K562 (cell line): Measurements from ENCODE around the gene NPAS3.

Experiments used
- AFF4 ChIP-seq: sonication (generic); formaldehyde crosslinking; IDR thresholded peaks from 2 replicates; pipeline ENCODE4 v1.8.0; 2023; ENCODE audit warnings: mild to moderate bottlenecking, missing genetic modification reagents
- BRD4 ChIP-seq: fragments of 200-600 bp; sonication (generic); IDR thresholded peaks from 2 replicates; pipeline ENCODE4 v1.6.1; 2017; ENCODE audit warnings: inconsistent platforms
- CREM ChIP-seq: IDR thresholded peaks from 2 replicates; pipeline ENCODE4 v1.6.1; 2014; ENCODE audit warnings: antibody characterized with exemption, low read depth
- CTCF ChIP-seq, 3 experiments: IDR thresholded peaks in 2 of 3; conservative IDR thresholded peaks in 1 of 3; 2 replicates each; pipeline ENCODE4 v1.5.1; 2011 to 2012; ENCODE audit warnings: low read length in 3 of 3, mild to moderate bottlenecking in 3 of 3, control low read depth in 2 of 3, improper control_type of control experiment in 1 of 3, inconsistent platforms in 1 of 3, low read depth in 1 of 3, mixed read lengths in 1 of 3, moderate library complexity in 1 of 3; ENCODE audit not compliant: insufficient read depth in 2 of 3
- EZH2 ChIP-seq: IDR thresholded peaks from 2 replicates; pipeline ENCODE4 v1.6.1; 2012; ENCODE audit warnings: low read depth, mild to moderate bottlenecking, inconsistent platforms, low read length, borderline replicate concordance
- GATA2 ChIP-seq: sonication (generic); formaldehyde crosslinking; IDR thresholded peaks from 2 replicates; pipeline ENCODE4 v1.4.0; 2020; ENCODE audit warnings: mild to moderate bottlenecking, missing genetic modification reagents
- MTA3 ChIP-seq: fragments of 450-650 bp; formaldehyde crosslinking; IDR thresholded peaks from 2 replicates; pipeline ENCODE4 v1.6.1; 2017; ENCODE audit warnings: mild to moderate bottlenecking, borderline replicate concordance
- PBX2 ChIP-seq, 2 experiments: IDR thresholded peaks in 1 of 2; conservative IDR thresholded peaks in 1 of 2; 2 replicates each; pipeline ENCODE4 v1.6.1; 2016; ENCODE audit warnings: low read depth in 2 of 2, mild to moderate bottlenecking in 1 of 2, missing compliant biosample characterization in 1 of 2, missing genetic modification characterization in 1 of 2, moderate library complexity in 1 of 2
- POLR2B ChIP-seq: fragments of 450-650 bp; IDR thresholded peaks from 2 replicates; pipeline ENCODE4 v1.6.1; 2018; ENCODE audit warnings: low read depth; ENCODE audit not compliant: partially characterized antibody
- SPI1 ChIP-seq: IDR thresholded peaks from 2 replicates; pipeline ENCODE4 v1.6.1; 2011; ENCODE audit warnings: low read depth, low read length, control low read depth, borderline replicate concordance
- ZFX ChIP-seq: sonication (generic); formaldehyde crosslinking; IDR thresholded peaks from 2 replicates; pipeline ENCODE4 v1.8.0; 2022; ENCODE audit warnings: mild to moderate bottlenecking, missing genetic modification reagents, moderate library complexity
- ZNF407 ChIP-seq: fragments of 450-650 bp; IDR thresholded peaks from 2 replicates; pipeline ENCODE4 v1.6.1; 2016; ENCODE audit warnings: low read depth
- ZSCAN29 ChIP-seq: fragments of 450-650 bp; IDR thresholded peaks from 2 replicates; pipeline ENCODE4 v1.6.1; 2017

GRCh38 chr14:33840797-33841196, 902.1 kb downstream of the NPAS3 start:
- TF ChIP-seq EZH2 (no peak), ZFX (CRISPR knock-in tag) (no peak), SPI1 (no peak), CTCF (IDR thresholded peaks at IDR 0.05 in 2 of 3, conservative IDR thresholded peaks at IDR 0.05 in 1 of 3; ENCODE audit: insufficient read depth in 2 of 3, low read depth in 1 of 3, low read length in 3 of 3) (no peak), AFF4 (no peak), POLR2B (no peak), PBX2 (CRISPR knock-in tag; IDR thresholded peaks at IDR 0.05; ENCODE audit: low read depth) (no peak), PBX2 (tag; conservative IDR thresholded peaks at IDR 0.05; ENCODE audit: low read depth) (no peak), CREM (no peak), BRD4 (no peak), ZNF407 (no peak), GATA2 (CRISPR knock-in tag) (no peak), ZSCAN29 (no peak), MTA3 (no peak)
